HG03432 (cell line): Measurements from ENCODE around the gene MAN2A1.
A peak's percentile ranks its signal among the peaks of the same experiment; 100 is the strongest.

Source experiments
- ATAC-seq: cut with Tn5 transposase; IDR thresholded peaks from one replicate; pipeline ENCODE4 v1.9.1; 2021; ENCODE audit warnings: mild to moderate bottlenecking, moderate library complexity; ENCODE audit not compliant: unreplicated experiment

MAN2A1 gene

GRCh38 chr5:109689740-109690241 is at the start of gene MAN2A1:
Gene MAN2A1, plus strand, starts transcription at chr5:109689927. Its CDS starts 491 bp downstream, at chr5:109690418.
- ATAC-seq: peak; percentile 62

GRCh38 chr5:109640976-109641375 is 48.8 kb upstream of the MAN2A1 start:
- no peak for ATAC-seq

- no peak for ATAC-seq
Measured at GRCh38 chr5:109643791-109644350, 45.9 kb upstream of the MAN2A1 start.

- ATAC-seq: no peak
Measured at GRCh38 chr5:109644829-109645228, 44.9 kb upstream of the MAN2A1 start.

GRCh38 chr5:109645707-109646192 is 44.0 kb upstream of the MAN2A1 start:
- no peak for ATAC-seq

GRCh38 chr5:109649318-109649717 is 40.4 kb upstream of the MAN2A1 start:
- no peak for ATAC-seq

GRCh38 chr5:109650493-109650892 is 39.2 kb upstream of the MAN2A1 start:
- no peak for ATAC-seq

GRCh38 chr5:109652096-109652495 is 37.6 kb upstream of the MAN2A1 start:
- no peak for ATAC-seq

- ATAC-seq: no peak
Measured at GRCh38 chr5:109653042-109653441, 36.7 kb upstream of the MAN2A1 start.

GRCh38 chr5:109653561-109654239 is 36.0 kb upstream of the MAN2A1 start:
- no peak for ATAC-seq

- ATAC-seq: no peak
Measured at GRCh38 chr5:109654455-109654854, 35.3 kb upstream of the MAN2A1 start.

GRCh38 chr5:109655841-109656240 is 33.9 kb upstream of the MAN2A1 start:
- ATAC-seq: no peak

- peak; percentile 72 for ATAC-seq
Measured at GRCh38 chr5:109656829-109657228, 32.9 kb upstream of the MAN2A1 start.

- ATAC-seq: no peak
Measured at GRCh38 chr5:109659901-109660300, 29.8 kb upstream of the MAN2A1 start.

- ATAC-seq: no peak
Measured at GRCh38 chr5:109660301-109660700, 29.4 kb upstream of the MAN2A1 start.

- ATAC-seq: no peak
Measured at GRCh38 chr5:109668237-109668636, 21.5 kb upstream of the MAN2A1 start.

- no peak for ATAC-seq
Measured at GRCh38 chr5:109668668-109669422, 20.9 kb upstream of the MAN2A1 start.

GRCh38 chr5:109669991-109670706 is 19.6 kb upstream of the MAN2A1 start:
- no peak for ATAC-seq

- no peak for ATAC-seq
Measured at GRCh38 chr5:109671136-109671535, 18.6 kb upstream of the MAN2A1 start.

GRCh38 chr5:109674596-109674995 is 15.1 kb upstream of the MAN2A1 start:
- no peak for ATAC-seq

GRCh38 chr5:109676920-109677319 is 12.8 kb upstream of the MAN2A1 start:
- ATAC-seq: no peak
